Endothelial cell of umbilical vein (primary cell): ENCODE measurements around the gene WBP1L. TPM values are rescaled to one million over a fixed set of nuclear protein-coding genes. Genes with fewer than 3 reads are reported as not detected.
A peak's percentile ranks its signal among the peaks of the same experiment; 100 is the strongest.

Source experiments
- BruUV-seq: library from RNA; stranded (reverse); fragments of 400-500 nt; replicated peaks from 2 replicates; lab custom pipeline; 2021; lab: Mats Ljungman, UMichigan
- CTCF ChIA-PET: fragments of 300-600, 350-600 bp; sonication (Branson Sonifier 250); formaldehyde crosslinking; loops from one replicate; lab custom pipeline; 2021; ENCODE audit warnings: antibody characterized with exemption, inconsistent platforms; lab: Charles Lee
- POLR2A ChIA-PET: fragments of 300-600, 350-600 bp; sonication (Branson Sonifier 250); formaldehyde crosslinking; loops from one replicate; lab custom pipeline; 2021; ENCODE audit warnings: antibody characterized with exemption, inconsistent platforms; lab: Charles Lee
- DNase-seq: peaks from one replicate; pipeline ENCODE4 v3.0.0-alpha.2; 2011; ENCODE audit warnings: low read depth, low spot score
- FAIRE-seq: peaks from 2 replicates; lab custom pipeline; 2011; peaks lifted over from hg19 to GRCh38; lab: Jason Lieb, UNC
- H2AFZ ChIP-seq: 2 replicates; pipeline ENCODE4 v1.6.0; 2012; ENCODE audit warnings: low read depth, low read length, control low read depth, inconsistent platforms
- H3K27ac ChIP-seq: 2 replicates; pipeline ENCODE4 v1.5.1; 2011; ENCODE audit warnings: low read depth, mild to moderate bottlenecking, control low read depth, low read length, moderate library complexity; ENCODE audit not compliant: insufficient read depth
- H3K27me3 ChIP-seq, 2 experiments: 2 replicates each; pipeline versions ENCODE4 v1.6.0 to v1.6.1; 2011; ENCODE audit warnings: low read length in 2 of 2, mixed read lengths in 1 of 2; ENCODE audit not compliant: control insufficient read depth in 2 of 2, insufficient read depth in 2 of 2
- H3K36me3 ChIP-seq, 2 experiments: 2 replicates in 1 of 2; 3 replicates in 1 of 2; pipeline ENCODE4 v1.5.1; 2011; ENCODE audit warnings: low read length in 2 of 2, mild to moderate bottlenecking in 1 of 2, moderate library complexity in 1 of 2; ENCODE audit not compliant: control insufficient read depth in 2 of 2, insufficient read depth in 2 of 2; ENCODE audit errors: extremely low read depth in 1 of 2
- H3K4me1 ChIP-seq: 3 replicates; pipeline ENCODE4 v1.5.1; 2011; ENCODE audit warnings: mild to moderate bottlenecking, low read length; ENCODE audit not compliant: control insufficient read depth, insufficient read depth; ENCODE audit errors: extremely low read depth
- H3K4me2 ChIP-seq: 2 replicates; pipeline ENCODE4 v1.6.1; 2011; ENCODE audit warnings: low read length, control low read depth, mixed read lengths; ENCODE audit not compliant: insufficient read depth
- H3K4me3 ChIP-seq, 3 experiments: fragments of 200-600 bp in 1 of 3; sonication (generic), shearing (Covaris generic) in 1 of 3; replicated peaks in 1 of 3; 2 replicates each; pipeline ENCODE4 v1.5.1; 2011 to 2016; ENCODE audit warnings: control low read depth in 3 of 3, low read length in 3 of 3, mild to moderate bottlenecking in 2 of 3, inconsistent platforms in 1 of 3, low read depth in 1 of 3, moderate library complexity in 1 of 3; ENCODE audit not compliant: insufficient read depth in 1 of 3
- H3K79me2 ChIP-seq: 2 replicates; pipeline ENCODE4 v1.6.0; 2012; ENCODE audit warnings: low read length, inconsistent platforms; ENCODE audit not compliant: control insufficient read depth, insufficient read depth
- H3K9ac ChIP-seq: replicated peaks from 2 replicates; pipeline ENCODE3; 2011; ENCODE audit warnings: low read length, control low read depth; ENCODE audit not compliant: insufficient read depth; ENCODE audit errors: extremely low read depth
- H3K9me1 ChIP-seq: replicated peaks from 3 replicates; pipeline ENCODE4 v1.6.0; 2011; ENCODE audit warnings: mild to moderate bottlenecking, low read length; ENCODE audit not compliant: control insufficient read depth, insufficient read depth; ENCODE audit errors: extremely low read depth
- H3K9me3 ChIP-seq: replicated peaks from 2 replicates; pipeline ENCODE4 v1.5.1; 2012; ENCODE audit warnings: low read length, inconsistent platforms; ENCODE audit not compliant: control insufficient read depth, insufficient read depth
- H4K20me1 ChIP-seq: replicated peaks from 2 replicates; pipeline ENCODE3; 2011; ENCODE audit warnings: mild to moderate bottlenecking, low read length; ENCODE audit not compliant: control insufficient read depth, insufficient read depth; ENCODE audit errors: extremely low read depth
- CTCF ChIP-seq, 2 donors: IDR thresholded peaks; 1 replicate in 1 of 2; 2 replicates in 1 of 2; pipeline ENCODE4 v1.5.1; 2011; ENCODE audit warnings: low read length in 2 of 2, mild to moderate bottlenecking in 2 of 2, moderate library complexity in 2 of 2, control low read depth in 1 of 2, inconsistent platforms in 1 of 2, low read depth in 1 of 2; ENCODE audit not compliant: insufficient read depth in 1 of 2; ENCODE audit errors: extremely low read depth in 1 of 2
- EZH2 ChIP-seq: IDR thresholded peaks from 2 replicates; pipeline ENCODE4 v1.6.1; 2012; ENCODE audit warnings: borderline replicate concordance, low read depth, mild to moderate bottlenecking, moderate library complexity, low read length, inconsistent platforms; ENCODE audit not compliant: severe bottlenecking
- FOS ChIP-seq: IDR thresholded peaks from 2 replicates; pipeline ENCODE4 v1.6.1; 2011; ENCODE audit warnings: mild to moderate bottlenecking, low read length, moderate library complexity, borderline replicate concordance; ENCODE audit not compliant: insufficient read depth
- GATA2 ChIP-seq: IDR thresholded peaks from 2 replicates; pipeline ENCODE4 v1.7.0; 2011; ENCODE audit warnings: low read depth, mild to moderate bottlenecking, moderate library complexity, mixed read lengths, low read length; ENCODE audit not compliant: insufficient read length, insufficient read depth
- JUN ChIP-seq: IDR thresholded peaks from 2 replicates; pipeline ENCODE4 v1.6.1; 2011; ENCODE audit warnings: borderline replicate concordance, low read depth; ENCODE audit not compliant: insufficient read length, insufficient read depth
- MYC ChIP-seq: IDR thresholded peaks from one replicate; pipeline ENCODE4 v1.6.1; 2011; ENCODE audit warnings: mild to moderate bottlenecking, low read depth, low read length
- POLR2A ChIP-seq: IDR thresholded peaks from 2 replicates; pipeline ENCODE4 v1.6.1; 2012; ENCODE audit warnings: low read depth, mild to moderate bottlenecking, control low read depth, low read length
- POLR2AphosphoS5 ChIP-seq: IDR thresholded peaks from 2 replicates; pipeline ENCODE4 v1.6.1; 2012; ENCODE audit warnings: low read depth, mild to moderate bottlenecking, control low read depth, low read length, moderate library complexity; ENCODE audit not compliant: insufficient read depth
- dilution Hi-C: fragments of 300-500 bp; cut with MboI; formaldehyde crosslinking; loops from one replicate; pipeline ENCODE4 v1.15.0; 2019; ENCODE audit warnings: low sequenced_read_pairs; ENCODE audit not compliant: extremely low pct_ligation_motif_present
- intact Hi-C: fragments of 100-400 bp; cut with micrococcal nuclease; formaldehyde crosslinking; loops from one replicate; pipeline ENCODE4 v1.10.0; 2022
- polyA plus RNA-seq, 4 experiments: library from polyadenylated mRNA; depleted of rRNA in 3 of 4; stranded (reverse) in 3 of 4; unstranded in 1 of 4; fragments of >200 nt; gene quantifications; 2 replicates each; pipeline versions ENCODE4 v1.2.1 to v1.2.3, GENCODE V29; 2011 to 2012; ENCODE audit warnings: missing spikeins in 1 of 4
- total RNA-seq: library from RNA; stranded (reverse); gene quantifications from 2 replicates; pipeline ENCODE4 v1.2.3, GENCODE V29; 2021
- TF ChIP-seq, protein P1 (sequence below): IDR thresholded peaks from 2 replicates; pipeline ENCODE4 v1.6.1; 2011; ENCODE audit not compliant: insufficient read depth, insufficient read length

WBP1L gene
- total and polyA plus RNA-seq, 2 donors (not counting 3 experiments of a cell fraction or from before 2014, with no cell fraction given) = 46.0 to 70.3 TPM

- intact Hi-C loops (loop anchor here (1.0 kb wide), 5 partner anchors 11 to 60 kb away; partner anchors contain the start of gene WBP1L), dilution Hi-C loops (no loop called here)
- Histone ChIP-seq H3K79me2 (peaks cover 4% of the 10 kb centered on the region), H4K20me1 (no peaks in the 10 kb centered on the region), H3K9me3 (no peaks in the 10 kb centered on the region), H3K9me1 (no peaks in the 10 kb centered on the region), H3K4me3 (no peak overlapping the region), H2AFZ (no peak overlapping the region), H3K27me3 (no peaks in the 10 kb centered on the region), H3K9ac (peak overlapping the region; percentile 70), H3K36me3 (peaks cover 3 to 11% of the 10 kb centered on the region in 2 experiments), H3K27ac (peak overlapping the region; percentile 95), H3K4me1 (peaks cover 46% of the 10 kb centered on the region), H3K4me2 (peak overlapping the region; percentile 47)
- FAIRE-seq (peak; percentile 95), DNase-seq (peak; percentile 99)
- no peak for TF ChIP-seq GATA2
- TF ChIP-seq JUN = peak; percentile 94
- no peak for TF ChIP-seq EZH2
- TF ChIP-seq POLR2AphosphoS5 = peak; percentile 84
- TF ChIP-seq POLR2A = peak; percentile 52
- no peak for TF ChIP-seq CTCF (IDR thresholded peaks at IDR 0.05; ENCODE audit: extremely low read depth in 1 of 2, insufficient read depth in 1 of 2, low read depth in 1 of 2, low read length in 2 of 2)
- peak; percentile 84 for TF ChIP-seq FOS
- TF ChIP-seq, protein P1, sequence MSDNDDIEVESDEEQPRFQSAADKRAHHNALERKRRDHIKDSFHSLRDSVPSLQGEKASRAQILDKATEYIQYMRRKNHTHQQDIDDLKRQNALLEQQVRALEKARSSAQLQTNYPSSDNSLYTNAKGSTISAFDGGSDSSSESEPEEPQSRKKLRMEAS = peak; percentile 57
- TF ChIP-seq MYC = no peak
- TSS peak; percentile 80 for BruUV-seq
- ChIA-PET POLR2A (interaction anchor here (0.8 to 2.1 kb wide), 4 partner anchors 21 to 52 kb away, joined by 3 to 8 read pairs (median 8); no protein-coding TSS in a partner anchor), CTCF (interaction anchor here (0.7 to 2.5 kb wide), 14 partner anchors 10 to 99 kb away, joined by 3 to 15 read pairs (median 4); no protein-coding TSS in a partner anchor)
These were observed 59.3 kb downstream of the WBP1L start for GRCh38 chr10:102802920-102803534.
